Muscle layer of colon (tissue), 2 donors: ENCODE data around the gene OTOP3.
"Not testable (repeated sequence)": the region's sequence is repeated elsewhere in the genome, so short reads cannot be mapped to it uniquely, and the experiment has no call there.

Source experiments
- H3K27ac ChIP-seq: one replicate; pipeline ENCODE4 v1.7.0; 2013; ENCODE audit warnings: low read depth, mild to moderate bottlenecking, low read length, moderate library complexity
- H3K27me3 ChIP-seq, 2 donors: one replicate each; pipeline ENCODE4 v1.7.0; 2013; ENCODE audit warnings: low read length in 2 of 2, mild to moderate bottlenecking in 2 of 2; ENCODE audit not compliant: insufficient read depth in 2 of 2, control insufficient read depth in 1 of 2
- H3K36me3 ChIP-seq: one replicate; pipeline ENCODE4 v1.7.0; 2013; ENCODE audit warnings: mild to moderate bottlenecking, low read length; ENCODE audit not compliant: insufficient read depth
- H3K4me1 ChIP-seq: one replicate; pipeline ENCODE4 v1.7.0; 2013; ENCODE audit warnings: mild to moderate bottlenecking, low read length; ENCODE audit not compliant: insufficient read depth
- H3K4me3 ChIP-seq, 2 donors: one replicate each; pipeline ENCODE4 v1.7.0; 2013; ENCODE audit warnings: low read length in 2 of 2, low read depth in 1 of 2, mild to moderate bottlenecking in 1 of 2, moderate library complexity in 1 of 2
- H3K9ac ChIP-seq: one replicate; pipeline ENCODE4 v1.7.0; 2013; ENCODE audit warnings: low read length
- H3K9me3 ChIP-seq: one replicate; pipeline ENCODE4 v1.7.0; 2013; ENCODE audit warnings: mild to moderate bottlenecking, low read length
- donor health status: abdominal sarcoma.
- donor health status: Adenocarcinoma of cecum.

Gene OTOP3

DNA sequence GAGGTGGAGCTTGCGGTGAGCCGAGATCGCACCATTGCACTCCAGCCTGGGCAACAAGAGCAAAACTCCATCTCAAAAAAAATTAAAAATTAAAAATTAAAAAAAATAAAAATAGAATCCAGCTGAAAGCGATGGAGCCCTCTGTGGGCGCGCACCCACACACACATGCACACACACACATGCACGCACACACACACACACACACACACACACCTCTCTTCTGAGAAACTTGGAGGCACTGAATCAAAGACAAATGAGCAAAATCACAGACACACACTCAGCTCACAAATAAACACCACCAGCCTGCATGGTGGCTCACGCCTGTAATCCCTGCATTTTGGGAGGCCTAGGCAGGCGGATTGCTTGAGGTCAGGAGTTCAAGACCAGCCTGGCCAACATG lies 32.7 kb upstream of the OTOP3 start:
- H3K27ac ChIP-seq: no peak overlapping the region
- H3K36me3 ChIP-seq: no peaks in the 10 kb centered on the region
- peaks cover 0 to 25% of the 10 kb centered on the region in 2 donors for H3K27me3 ChIP-seq
- no peak overlapping the region for H3K9ac ChIP-seq
- H3K4me1 ChIP-seq: no peaks in the 10 kb centered on the region
- H3K4me3 ChIP-seq: no peak overlapping the region
- no peaks in the 10 kb centered on the region for H3K9me3 ChIP-seq

- Histone ChIP-seq H3K9me3 (no peaks in the 10 kb centered on the region), H3K4me1 (no peaks in the 10 kb centered on the region), H3K36me3 (no peaks in the 10 kb centered on the region), H3K9ac (no peak overlapping the region), H3K27ac (no peak overlapping the region), H3K27me3 (peaks cover 0 to 25% of the 10 kb centered on the region in 2 donors), H3K4me3 (no peak overlapping the region)
Observed at GRCh38 chr17:74903671-74904070, 32.0 kb upstream of the OTOP3 start.

DNA sequence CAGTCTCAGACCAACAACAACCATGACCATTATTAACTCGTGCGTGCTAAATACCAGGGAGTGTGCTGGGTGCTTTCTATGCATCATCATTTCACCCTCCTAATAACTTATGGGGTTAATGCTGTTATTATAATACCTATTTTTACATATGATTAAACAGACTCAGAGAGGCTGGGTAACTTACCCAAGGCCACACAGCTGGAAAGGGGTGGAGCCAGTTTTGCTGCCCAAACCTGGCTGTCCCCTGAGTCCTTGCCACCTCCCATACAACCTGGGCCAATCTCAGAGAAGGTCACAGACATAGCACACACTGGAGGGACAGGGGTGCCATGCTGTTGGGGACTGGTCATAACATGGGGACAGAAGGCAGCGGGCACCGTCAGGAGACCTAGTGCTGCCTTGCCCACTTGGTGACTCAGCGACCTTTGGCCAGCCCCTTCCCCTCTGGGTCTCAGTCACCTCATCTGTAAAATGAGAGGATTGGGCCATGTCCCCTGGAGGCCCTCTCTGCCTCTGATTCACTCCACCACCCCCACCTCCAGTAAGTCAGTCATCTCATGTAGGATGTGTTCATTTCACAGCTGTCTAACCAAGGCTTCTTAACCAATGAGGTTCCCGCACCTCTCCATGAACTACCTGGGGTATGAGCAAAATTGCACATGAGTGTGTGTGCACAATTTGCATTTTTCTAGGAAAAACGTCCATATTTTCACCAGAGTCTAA lies 30.9 kb upstream of the OTOP3 start:
- no peaks in the 10 kb centered on the region for H3K9me3 ChIP-seq
- H3K27ac ChIP-seq: no peak overlapping the region
- H3K36me3 ChIP-seq: no peaks in the 10 kb centered on the region
- no peak overlapping the region for H3K9ac ChIP-seq
- H3K4me1 ChIP-seq: no peaks in the 10 kb centered on the region
- peaks cover 0 to 25% of the 10 kb centered on the region in 2 donors for H3K27me3 ChIP-seq
- H3K4me3 ChIP-seq: no peak overlapping the region

GRCh38 chr17:74906214-74906793 lies 29.4 kb upstream of the OTOP3 start:
- H3K27ac ChIP-seq, H3K9me3 ChIP-seq, H3K4me1 ChIP-seq, H3K36me3 ChIP-seq, H3K9ac ChIP-seq, H3K4me3 ChIP-seq: not testable (repeated sequence)
- peaks cover 0 to 20% of the 10 kb centered on the region in 2 donors for H3K27me3 ChIP-seq

- Histone ChIP-seq H3K36me3 (no peaks in the 10 kb centered on the region), H3K4me3 (no peak overlapping the region), H3K27me3 (peaks cover 0 to 17% of the 10 kb centered on the region in 2 donors), H3K9ac (no peak overlapping the region), H3K9me3 (no peaks in the 10 kb centered on the region), H3K27ac (no peak overlapping the region), H3K4me1 (no peaks in the 10 kb centered on the region)
Observed at GRCh38 chr17:74907012-74907411, 28.7 kb upstream of the OTOP3 start.

DNA sequence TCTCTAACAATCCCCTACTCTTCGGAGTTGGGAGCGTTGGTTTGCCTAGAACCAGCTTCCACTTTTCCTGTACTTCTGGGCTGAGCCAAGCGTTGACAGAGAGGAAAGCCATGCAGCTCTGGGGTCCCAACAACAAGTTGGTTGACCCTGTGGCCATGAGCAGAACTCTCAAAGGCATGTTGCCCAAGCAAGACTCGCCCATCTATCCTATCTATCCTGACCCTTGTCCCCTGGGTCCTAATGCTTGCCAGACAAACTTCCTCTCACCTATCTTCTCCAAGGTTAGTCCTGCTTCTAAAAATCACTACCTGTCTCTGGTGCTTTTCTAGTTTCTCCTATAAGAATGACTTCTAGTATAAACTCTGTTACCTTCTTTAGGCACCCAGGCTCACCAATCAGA lies 26.6 kb upstream of the OTOP3 start:
- not testable (repeated sequence) for H3K9ac ChIP-seq, H3K27ac ChIP-seq, H3K9me3 ChIP-seq, H3K4me1 ChIP-seq, H3K27me3 ChIP-seq, H3K4me3 ChIP-seq, H3K36me3 ChIP-seq

DNA sequence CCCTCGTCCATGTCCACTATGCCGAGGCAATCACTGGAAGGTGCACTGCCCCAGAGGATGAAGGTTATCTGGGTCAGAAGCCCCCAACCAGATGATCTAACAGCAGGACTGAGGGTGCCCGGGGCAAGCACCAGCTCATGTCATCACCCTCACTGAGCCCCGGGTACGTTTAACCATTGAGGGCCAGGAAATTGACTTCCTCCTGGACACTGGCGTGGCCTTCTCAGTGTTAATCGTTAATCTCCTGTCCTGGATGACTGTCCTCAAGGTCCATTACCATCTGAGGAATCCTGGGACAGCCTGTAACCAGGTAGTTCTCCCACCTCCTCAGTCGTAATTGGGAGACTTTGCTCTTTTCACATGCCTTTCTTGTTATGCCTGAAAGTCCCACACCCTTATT lies 24.3 kb upstream of the OTOP3 start:
- H3K9ac ChIP-seq, H3K9me3 ChIP-seq, H3K27ac ChIP-seq, H3K4me1 ChIP-seq, H3K4me3 ChIP-seq, H3K36me3 ChIP-seq: not testable (repeated sequence)
- H3K27me3 ChIP-seq: peaks cover 6 to 13% of the 10 kb centered on the region in 2 donors

DNA sequence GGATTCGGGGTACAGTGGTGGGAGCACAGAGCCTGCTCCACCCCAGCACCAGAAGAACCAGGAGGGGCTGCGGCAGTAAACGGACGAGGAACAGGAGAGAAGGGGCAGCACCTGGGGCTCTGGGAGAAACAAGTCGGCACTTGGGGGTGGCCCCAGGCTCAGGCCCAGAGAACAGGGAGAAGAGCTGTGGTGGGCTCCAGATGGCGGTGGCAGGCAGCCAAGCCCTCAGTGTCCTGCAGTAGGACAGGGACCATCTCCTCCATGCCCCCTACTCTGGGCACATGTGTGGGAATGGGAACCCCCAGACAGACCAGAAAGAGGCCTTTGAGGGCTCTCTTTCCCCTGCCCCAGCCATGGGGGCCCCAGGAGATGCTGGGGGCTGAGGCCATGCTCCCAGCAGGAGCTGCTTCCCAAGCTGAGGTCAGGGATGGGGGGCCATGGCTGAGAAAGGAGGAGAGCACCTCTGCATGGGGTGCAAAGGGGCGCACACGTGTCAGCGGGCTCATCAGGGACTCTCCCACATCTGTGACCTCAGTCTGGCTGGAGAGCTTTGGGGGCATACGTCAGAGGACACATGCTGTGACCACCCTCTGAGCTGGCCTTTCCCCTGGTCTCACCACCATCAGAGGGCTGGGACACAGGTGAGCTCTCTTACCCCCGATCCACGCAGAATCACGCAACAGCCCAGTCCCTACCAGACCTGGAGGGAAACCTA lies 19.4 kb upstream of the OTOP3 start:
- Histone ChIP-seq H3K36me3 (no peaks in the 10 kb centered on the region), H3K4me1 (no peaks in the 10 kb centered on the region), H3K27ac (no peak overlapping the region), H3K9me3 (no peaks in the 10 kb centered on the region), H3K27me3 (peaks cover 6 to 42% of the 10 kb centered on the region in 2 donors), H3K4me3 (no peak overlapping the region), H3K9ac (no peak overlapping the region)

DNA sequence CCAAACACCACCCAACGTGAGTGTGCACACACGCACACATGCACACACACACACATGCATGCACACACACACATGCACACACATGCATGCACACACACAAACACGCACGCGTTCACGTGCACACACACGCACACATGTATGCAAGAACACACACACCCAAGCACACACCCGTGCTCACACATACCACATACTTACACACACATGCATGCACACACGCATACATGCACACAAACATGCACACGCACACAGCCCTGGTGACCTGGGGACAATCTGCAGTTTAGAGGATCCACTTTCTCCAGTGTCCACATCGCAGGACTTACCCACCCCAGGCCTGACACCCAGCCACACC lies 18.9 kb upstream of the OTOP3 start:
- Histone ChIP-seq H3K4me1 (no peaks in the 10 kb centered on the region), H3K9ac (no peak overlapping the region), H3K36me3 (no peaks in the 10 kb centered on the region), H3K9me3 (no peaks in the 10 kb centered on the region), H3K4me3 (no peak overlapping the region), H3K27ac (no peak overlapping the region), H3K27me3 (peaks cover 10 to 47% of the 10 kb centered on the region in 2 donors)

DNA sequence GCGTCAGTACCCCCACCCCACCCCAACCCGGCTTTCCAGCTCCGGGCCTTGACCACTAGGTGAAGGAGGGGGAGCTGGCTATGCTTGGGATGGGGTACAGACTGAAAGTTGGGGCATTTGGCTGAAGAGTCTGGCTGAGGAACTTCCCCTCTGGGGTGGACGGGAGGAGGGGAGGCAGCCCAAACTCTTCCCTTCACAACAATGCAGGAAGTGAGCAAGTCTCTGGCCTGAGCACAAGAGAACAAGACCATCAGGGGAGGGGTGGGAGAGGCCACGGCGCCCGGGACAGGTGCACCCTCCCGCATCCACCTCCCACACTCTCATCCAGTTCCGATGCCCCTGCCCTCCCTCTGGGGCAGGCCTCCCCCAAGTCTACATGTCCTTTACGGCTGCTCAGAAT lies 18.3 kb upstream of the OTOP3 start:
- peaks cover 13 to 51% of the 10 kb centered on the region in 2 donors for H3K27me3 ChIP-seq
- no peaks in the 10 kb centered on the region for H3K4me1 ChIP-seq
- H3K36me3 ChIP-seq: no peaks in the 10 kb centered on the region
- H3K27ac ChIP-seq: no peak overlapping the region
- H3K9ac ChIP-seq: no peak overlapping the region
- H3K9me3 ChIP-seq: no peaks in the 10 kb centered on the region
- no peak overlapping the region for H3K4me3 ChIP-seq

GRCh38 chr17:74918906-74919305 lies 16.8 kb upstream of the OTOP3 start:
- Histone ChIP-seq H3K27me3 (peaks cover 18 to 66% of the 10 kb centered on the region in 2 donors), H3K4me1 (no peaks in the 10 kb centered on the region), H3K27ac (no peak overlapping the region), H3K4me3 (no peak overlapping the region), H3K9ac (no peak overlapping the region), H3K9me3 (no peaks in the 10 kb centered on the region), H3K36me3 (no peaks in the 10 kb centered on the region)
